CD4-positive, CD25-positive, alpha-beta regulatory T cell (primary cell): ENCODE data around the gene OR2M5. TPM values are rescaled to one million over a fixed set of nuclear protein-coding genes. Genes with fewer than 3 reads are reported as not detected.

Source experiments
- ATAC-seq, 2 donors: fragments of 150-1000 bp; cut with Tn5 transposase; one replicate each; pipeline ENCODE4 v1.10.0; 2021; ENCODE audit warnings: low read depth in 2 of 2, moderate number of reproducible peaks in 2 of 2, moderate library complexity in 1 of 2
- DNase-seq, 3 donors: peaks; one replicate each; pipeline versions ENCODE4 v3.0.0 to v3.0.0-alpha.2; 2012 to 2022; ENCODE audit warnings: mixed read lengths in 1 of 3
- H3K27ac ChIP-seq: one replicate; pipeline ENCODE4 v1.7.0; 2013; ENCODE audit warnings: mild to moderate bottlenecking, low read length; ENCODE audit not compliant: insufficient read depth, poor library complexity, severe bottlenecking
- H3K27me3 ChIP-seq: one replicate; pipeline ENCODE4 v1.7.0; 2013; ENCODE audit warnings: low read length; ENCODE audit not compliant: control insufficient read depth, insufficient read depth
- H3K36me3 ChIP-seq: one replicate; pipeline ENCODE4 v1.7.0; 2013; ENCODE audit warnings: mild to moderate bottlenecking, low read length, moderate library complexity; ENCODE audit not compliant: control insufficient read depth, insufficient read depth
- H3K4me1 ChIP-seq: 2 replicates; pipeline ENCODE4 v1.7.0; 2013; ENCODE audit warnings: mild to moderate bottlenecking, low read length; ENCODE audit not compliant: insufficient read depth, control insufficient read depth, poor library complexity, severe bottlenecking
- H3K4me3 ChIP-seq: one replicate; pipeline ENCODE4 v1.7.0; 2013; ENCODE audit warnings: low read depth, mild to moderate bottlenecking, low read length, moderate library complexity
- H3K9me3 ChIP-seq, 2 experiments: 1 replicate in 1 of 2; 2 replicates in 1 of 2; pipeline ENCODE4 v1.7.0; 2013; ENCODE audit warnings: low read length in 2 of 2, mild to moderate bottlenecking in 1 of 2, moderate library complexity in 1 of 2; ENCODE audit not compliant: control insufficient read depth in 2 of 2
- H3K27ac Mint-ChIP-seq, 3 donors: one replicate each; pipeline ENCODE4 v1.8.0; 2020 to 2022; ENCODE audit warnings: mild to moderate bottlenecking in 3 of 3, mixed read lengths in 3 of 3, moderate library complexity in 2 of 3
- H3K27me3 Mint-ChIP-seq: one replicate; pipeline ENCODE4 v1.8.0; 2022; ENCODE audit warnings: mild to moderate bottlenecking, mixed read lengths
- H3K36me3 Mint-ChIP-seq: one replicate; pipeline ENCODE4 v1.8.0; 2020; ENCODE audit warnings: mixed read lengths
- H3K4me1 Mint-ChIP-seq, 4 donors: one replicate each; pipeline ENCODE4 v1.8.0; 2020 to 2022; ENCODE audit warnings: mixed read lengths in 4 of 4, mild to moderate bottlenecking in 1 of 4
- H3K4me3 Mint-ChIP-seq, 4 donors: one replicate each; pipeline ENCODE4 v1.8.0; 2020 to 2022; ENCODE audit warnings: mild to moderate bottlenecking in 4 of 4, mixed read lengths in 4 of 4, moderate library complexity in 3 of 4
- H3K9me3 Mint-ChIP-seq, 7 donors: one replicate each; pipeline ENCODE4 v1.8.0; 2020 to 2022; ENCODE audit warnings: mixed read lengths in 7 of 7, mild to moderate bottlenecking in 3 of 7, moderate library complexity in 2 of 7
- polyA plus RNA-seq, 4 donors: library from polyadenylated mRNA; unstranded; fragments of 300-500 nt; fragmentation: Illumina TruSeq; gene quantifications; one replicate each; pipeline ENCODE4 v1.2.3, GENCODE V29; 2021
- total RNA-seq: library from RNA; stranded (reverse); gene quantifications from one replicate; pipeline ENCODE4 v1.2.3, GENCODE V29; 2022

Gene OR2M5
- total and polyA plus RNA-seq, 5 donors from 2014 or later: not detected

DNA sequence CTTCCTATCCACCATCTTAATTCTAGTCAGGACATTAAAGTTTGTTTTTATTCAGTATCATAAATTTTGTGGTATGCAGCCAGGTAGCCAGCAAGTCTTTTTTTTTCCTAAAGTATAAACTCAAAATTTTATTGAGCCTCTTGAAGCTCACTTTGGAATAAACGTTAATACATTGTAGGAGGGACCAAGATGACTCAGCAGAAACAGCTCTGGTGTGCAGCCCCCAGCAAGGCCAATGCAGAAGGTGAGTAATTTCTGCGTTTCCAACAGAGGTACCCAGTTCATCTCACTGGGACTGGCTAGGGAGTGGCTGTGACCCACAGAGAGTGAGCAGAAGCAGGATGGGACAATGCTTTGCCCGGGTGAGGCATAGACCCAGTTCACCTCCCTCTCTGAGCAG lies 42.4 kb downstream of the OR2M5 start:
- Histone ChIP-seq H3K27me3 (no peaks in the 10 kb centered on the region), H3K27ac (no peak overlapping the region), H3K9me3 (no peaks in the 10 kb centered on the region), H3K4me1 (no peaks in the 10 kb centered on the region), H3K36me3 (no peaks in the 10 kb centered on the region), H3K4me3 (no peak overlapping the region)
- Mint-ChIP-seq H3K27me3 (no peaks in the 10 kb centered on the region), H3K4me3 (no peak overlapping the region), H3K4me1 (no peaks in the 10 kb centered on the region), H3K27ac (no peak overlapping the region), H3K36me3 (no peaks in the 10 kb centered on the region), H3K9me3 (peaks cover 0 to 20% (median 7%) of the 10 kb centered on the region in 7 donors)
- no peak for ATAC-seq
- DNase-seq: no peak

DNA sequence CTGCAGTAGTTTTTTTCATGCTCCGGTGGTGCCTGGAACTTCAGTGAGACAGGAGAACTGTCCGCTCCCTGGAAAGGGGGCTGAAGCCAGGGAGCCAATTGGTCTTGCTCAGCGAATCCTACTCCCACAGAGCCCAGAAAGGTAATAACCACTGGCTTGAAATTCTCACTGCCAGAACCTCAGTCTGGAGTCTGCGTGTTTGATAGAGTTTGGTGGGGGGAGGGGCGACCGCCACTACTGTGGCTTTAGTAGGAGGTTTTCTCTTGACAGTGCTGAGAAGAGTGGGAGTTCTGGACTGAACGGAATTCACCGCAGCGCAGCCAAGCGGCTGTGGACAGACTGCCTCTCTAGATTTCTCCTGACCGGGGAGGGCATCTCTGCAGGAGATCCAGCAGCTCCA lies 44.1 kb downstream of the OR2M5 start:
- Histone ChIP-seq H3K36me3 (no peaks in the 10 kb centered on the region), H3K4me3 (no peak overlapping the region), H3K27me3 (no peaks in the 10 kb centered on the region), H3K4me1 (no peaks in the 10 kb centered on the region), H3K27ac (no peak overlapping the region), H3K9me3 (no peaks in the 10 kb centered on the region)
- Mint-ChIP-seq H3K9me3 (peaks cover 0 to 16% (median 7%) of the 10 kb centered on the region in 7 donors), H3K36me3 (no peaks in the 10 kb centered on the region), H3K27ac (no peak overlapping the region), H3K4me1 (no peaks in the 10 kb centered on the region), H3K27me3 (no peaks in the 10 kb centered on the region), H3K4me3 (no peak overlapping the region)
- ATAC-seq: no peak
- DNase-seq: no peak

DNA sequence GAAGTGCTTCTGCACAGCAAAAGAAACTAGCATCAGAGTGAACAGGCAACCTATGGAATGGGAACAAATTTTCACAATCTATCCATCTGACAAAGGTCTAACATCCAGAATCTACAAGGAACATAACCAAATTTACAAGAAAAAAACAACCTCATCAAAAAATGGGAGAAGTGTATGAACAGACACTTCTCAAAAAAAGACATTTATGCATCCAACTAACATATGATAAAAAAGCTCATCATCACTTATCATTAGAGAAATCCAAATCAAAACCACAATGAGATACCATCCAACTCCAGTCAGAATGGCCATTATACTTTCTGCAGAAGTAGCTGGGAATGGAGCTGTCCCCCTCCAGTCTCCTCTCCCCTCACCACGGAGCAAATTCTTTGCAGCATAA lies 49.2 kb downstream of the OR2M5 start:
- DNase-seq (no peak), ATAC-seq (no peak)
- no peak overlapping the region for H3K27ac ChIP-seq
- no peaks in the 10 kb centered on the region for H3K4me1 Mint-ChIP-seq
- H3K4me3 ChIP-seq: no peak overlapping the region
- no peaks in the 10 kb centered on the region for H3K36me3 Mint-ChIP-seq
- no peak overlapping the region for H3K27ac Mint-ChIP-seq
- H3K36me3 ChIP-seq: no peaks in the 10 kb centered on the region
- H3K27me3 ChIP-seq: no peaks in the 10 kb centered on the region
- no peaks in the 10 kb centered on the region for H3K27me3 Mint-ChIP-seq
- no peaks in the 10 kb centered on the region for H3K9me3 ChIP-seq
- no peak overlapping the region for H3K4me3 Mint-ChIP-seq
- H3K9me3 Mint-ChIP-seq: peaks cover 0 to 20% (median 6%) of the 10 kb centered on the region in 7 donors
- no peaks in the 10 kb centered on the region for H3K4me1 ChIP-seq

Other genes with a start within 250 kb of the OR2M5 start
- not detected for gene OR2W3, start 249.6 kb upstream of the OR2M5 start, total RNA-seq
- gene OR2W3, start 249.6 kb upstream of the OR2M5 start, polyA plus RNA-seq: not detected
- not detected for gene OR2T8, start 224.9 kb upstream of the OR2M5 start, total RNA-seq
- not detected for gene OR2T8, start 224.9 kb upstream of the OR2M5 start, polyA plus RNA-seq
- not detected for gene OR2AJ1, start 220.3 kb upstream of the OR2M5 start, total RNA-seq
- not detected for gene OR2AJ1, start 220.3 kb upstream of the OR2M5 start, polyA plus RNA-seq
- 0.42 TPM for gene OR2L8, start 196.3 kb upstream of the OR2M5 start, total RNA-seq
- gene OR2L8, start 196.3 kb upstream of the OR2M5 start, polyA plus RNA-seq: not detected
- gene OR2AK2, start 179.9 kb upstream of the OR2M5 start, total RNA-seq: not detected
- not detected for gene OR2AK2, start 179.9 kb upstream of the OR2M5 start, polyA plus RNA-seq
- not detected for gene OR2L5, start 131.5 kb upstream of the OR2M5 start, total RNA-seq
- gene OR2L5, start 131.5 kb upstream of the OR2M5 start, polyA plus RNA-seq: not detected
- 0.35 TPM for gene OR2L2, start 115.1 kb upstream of the OR2M5 start, total RNA-seq
- gene OR2L2, start 115.1 kb upstream of the OR2M5 start, polyA plus RNA-seq: under 1 TPM in 1 of 4 donors, not detected in 3; 0.49 TPM
- not detected for gene OR2L3, start 98.3 kb upstream of the OR2M5 start, total RNA-seq
- gene OR2L3, start 98.3 kb upstream of the OR2M5 start, polyA plus RNA-seq: not detected
- gene OR2L13, start 50.0 kb upstream of the OR2M5 start, total RNA-seq: not detected
- not detected for gene OR2L13, start 50.0 kb upstream of the OR2M5 start, polyA plus RNA-seq
- gene OR2M2, start 29.7 kb downstream of the OR2M5 start, total RNA-seq: not detected
- gene OR2M2, start 29.7 kb downstream of the OR2M5 start, polyA plus RNA-seq: not detected
- gene OR2M3, start 52.1 kb downstream of the OR2M5 start, total RNA-seq: not detected
- gene OR2M3, start 52.1 kb downstream of the OR2M5 start, polyA plus RNA-seq: not detected
- not detected for gene OR2M4, start 86.3 kb downstream of the OR2M5 start, total RNA-seq
- not detected for gene OR2M4, start 86.3 kb downstream of the OR2M5 start, polyA plus RNA-seq
- not detected for gene OR2T33, start 132.8 kb downstream of the OR2M5 start, total RNA-seq
- gene OR2T33, start 132.8 kb downstream of the OR2M5 start, polyA plus RNA-seq: not detected
- gene OR2T12, start 158.3 kb downstream of the OR2M5 start, total RNA-seq: not detected
- not detected for gene OR2T12, start 158.3 kb downstream of the OR2M5 start, polyA plus RNA-seq
- not detected for gene OR2M7, start 179.4 kb downstream of the OR2M5 start, total RNA-seq
- gene OR2M7, start 179.4 kb downstream of the OR2M5 start, polyA plus RNA-seq: not detected
- not detected for gene OR14C36, start 203.6 kb downstream of the OR2M5 start, total RNA-seq
- gene OR14C36, start 203.6 kb downstream of the OR2M5 start, polyA plus RNA-seq: not detected
- not detected for gene OR2T4, start 216.5 kb downstream of the OR2M5 start, total RNA-seq
- gene OR2T4, start 216.5 kb downstream of the OR2M5 start, polyA plus RNA-seq: not detected
- gene OR2T6, start 230.6 kb downstream of the OR2M5 start, total RNA-seq: not detected
- not detected for gene OR2T6, start 230.6 kb downstream of the OR2M5 start, polyA plus RNA-seq